NCI-H1436 treated with DMSO at 0.1 percent for 48 hours (cell line): ENCODE measurements around the gene COL6A1.

Experiments used
- DNase-seq: peaks from one replicate; lab custom pipeline; 2025; lab: John Stamatoyannopoulos, UW

COL6A1 gene

GRCh38 chr21:45982092-45982757, 655 bp downstream of the COL6A1 start:
- no peak for DNase-seq

GRCh38 chr21:45982758-45983648, 1.4 kb downstream of the COL6A1 start:
- no peak for DNase-seq

GRCh38 chr21:45983649-45983965, 2.0 kb downstream of the COL6A1 start:
- no peak for DNase-seq

GRCh38 chr21:45983981-45984551, 2.5 kb downstream of the COL6A1 start:
- no peak for DNase-seq

GRCh38 chr21:45984584-45985095, 3.1 kb downstream of the COL6A1 start:
- no peak for DNase-seq

- no peak for DNase-seq
These were observed 4.1 kb downstream of the COL6A1 start for GRCh38 chr21:45985471-45986315.

GRCh38 chr21:45986316-45987051, 4.9 kb downstream of the COL6A1 start:
- no peak for DNase-seq

GRCh38 chr21:45987121-45987711, 5.6 kb downstream of the COL6A1 start:
- no peak for DNase-seq

- no peak for DNase-seq
These were observed 7.1 kb downstream of the COL6A1 start for GRCh38 chr21:45988366-45989347.

GRCh38 chr21:45989355-45990048, 7.9 kb downstream of the COL6A1 start:
- no peak for DNase-seq

GRCh38 chr21:45990049-45990711, 8.6 kb downstream of the COL6A1 start:
- no peak for DNase-seq

GRCh38 chr21:45990741-45991605, 9.4 kb downstream of the COL6A1 start:
- DNase-seq: no peak

- no peak for DNase-seq
These were observed 10.2 kb downstream of the COL6A1 start for GRCh38 chr21:45991606-45992300.

- DNase-seq: no peak
These were observed 11.0 kb downstream of the COL6A1 start for GRCh38 chr21:45992301-45993209.

- no peak for DNase-seq
These were observed 11.9 kb downstream of the COL6A1 start for GRCh38 chr21:45993210-45994085.
